HG03139 (cell line): Measurements from ENCODE around the gene HPSE2.

Source experiments
- ATAC-seq: cut with Tn5 transposase; IDR thresholded peaks from one replicate; pipeline ENCODE4 v1.9.1; 2021; ENCODE audit not compliant: unreplicated experiment

HPSE2 gene

GRCh38 chr10:98696516-98696915 lies 539.1 kb downstream of the HPSE2 start:
- ATAC-seq = no peak

- ATAC-seq = no peak
Measured at GRCh38 chr10:98694883-98695282, 540.8 kb downstream of the HPSE2 start.

GRCh38 chr10:98694014-98694413 lies 541.6 kb downstream of the HPSE2 start:
- ATAC-seq = no peak

- no peak for ATAC-seq
Measured at GRCh38 chr10:98687685-98688084, 548.0 kb downstream of the HPSE2 start.

- ATAC-seq = no peak
Measured at GRCh38 chr10:98684019-98684899, 551.4 kb downstream of the HPSE2 start.

- no peak for ATAC-seq
Measured at GRCh38 chr10:98676895-98677294, 558.8 kb downstream of the HPSE2 start.

GRCh38 chr10:98675902-98676301 lies 559.8 kb downstream of the HPSE2 start:
- ATAC-seq = no peak

- no peak for ATAC-seq
Measured at GRCh38 chr10:98673171-98673782, 562.4 kb downstream of the HPSE2 start.

GRCh38 chr10:98667081-98667480 lies 568.6 kb downstream of the HPSE2 start:
- ATAC-seq = no peak

GRCh38 chr10:98666276-98666675 lies 569.4 kb downstream of the HPSE2 start:
- ATAC-seq = no peak

GRCh38 chr10:98664329-98665042 lies 571.2 kb downstream of the HPSE2 start:
- no peak for ATAC-seq

GRCh38 chr10:98659951-98660350 lies 575.7 kb downstream of the HPSE2 start:
- ATAC-seq = no peak

- no peak for ATAC-seq
Measured at GRCh38 chr10:98655492-98655891, 580.2 kb downstream of the HPSE2 start.

GRCh38 chr10:98649170-98649569 lies 586.5 kb downstream of the HPSE2 start:
- no peak for ATAC-seq

- ATAC-seq = no peak
Measured at GRCh38 chr10:98646998-98647917, 588.4 kb downstream of the HPSE2 start.

- ATAC-seq = no peak
Measured at GRCh38 chr10:98644466-98644865, 591.2 kb downstream of the HPSE2 start.

- ATAC-seq = no peak
Measured at GRCh38 chr10:98642281-98642680, 593.4 kb downstream of the HPSE2 start.

- ATAC-seq = no peak
Measured at GRCh38 chr10:98638920-98639319, 596.7 kb downstream of the HPSE2 start.

- ATAC-seq = no peak
Measured at GRCh38 chr10:98636921-98637329, 598.7 kb downstream of the HPSE2 start.

GRCh38 chr10:98632456-98633150 lies 603.0 kb downstream of the HPSE2 start:
- no peak for ATAC-seq
